H1 (cell line): ENCODE data around the gene CADPS.

Source experiments
- EZH2 ChIP-seq: fragments of 200-600 bp; sonication (generic); IDR thresholded peaks from 2 replicates; pipeline ENCODE4 v1.7.1; 2012; ENCODE audit warnings: low read depth, mild to moderate bottlenecking, moderate library complexity, low read length, inconsistent platforms; ENCODE audit not compliant: severe bottlenecking
- GABPA ChIP-seq: IDR thresholded peaks from 2 replicates; pipeline ENCODE4 v1.6.1; 2011; ENCODE audit warnings: mild to moderate bottlenecking, low read length, moderate library complexity, borderline replicate concordance; ENCODE audit not compliant: insufficient read depth
- GTF2F1 ChIP-seq: IDR thresholded peaks from 2 replicates; pipeline ENCODE4 v1.6.1; 2012; ENCODE audit warnings: low read depth, low read length, improper control_type of control experiment, borderline replicate concordance
- HDAC6 ChIP-seq: IDR thresholded peaks from one replicate; pipeline ENCODE4 v1.7.1; 2012; ENCODE audit warnings: low read depth, mild to moderate bottlenecking, inconsistent platforms, low read length, moderate library complexity
- POLR2A ChIP-seq, 2 experiments: IDR thresholded peaks; 1 replicate in 1 of 2; 2 replicates in 1 of 2; pipeline ENCODE4 v1.6.1; 2011; ENCODE audit warnings: low read depth in 2 of 2, low read length in 2 of 2, mild to moderate bottlenecking in 2 of 2; ENCODE audit errors: control extremely low read depth in 1 of 2
- POLR2AphosphoS5 ChIP-seq: IDR thresholded peaks from 2 replicates; pipeline ENCODE4 v1.6.1; 2011; ENCODE audit warnings: low read depth, low read length
- RBBP5 ChIP-seq: IDR thresholded peaks from 2 replicates; pipeline ENCODE4 v1.7.1; 2012; ENCODE audit warnings: low read depth, mild to moderate bottlenecking, inconsistent platforms, low read length, moderate library complexity, borderline replicate concordance
- TAF1 ChIP-seq: IDR thresholded peaks from 2 replicates; pipeline ENCODE4 v1.6.1; 2011; ENCODE audit warnings: mild to moderate bottlenecking, low read depth, low read length
- YY1 ChIP-seq: IDR thresholded peaks from 2 replicates; pipeline ENCODE4 v1.6.1; 2011; ENCODE audit warnings: low read depth, mild to moderate bottlenecking, low read length
- TF ChIP-seq, protein P1 (sequence below), 3 experiments: IDR thresholded peaks; 1 replicate in 2 of 3; 2 replicates in 1 of 3; pipeline versions ENCODE4 v1.5.1 to v1.6.1; 2011; ENCODE audit warnings: low read length in 3 of 3, mild to moderate bottlenecking in 3 of 3, inconsistent platforms in 2 of 3, low read depth in 1 of 3, moderate library complexity in 1 of 3; ENCODE audit not compliant: insufficient read depth in 1 of 3; ENCODE audit errors: control extremely low read depth in 1 of 3
- TF ChIP-seq, protein P2 (sequence below): IDR thresholded peaks from 2 replicates; pipeline ENCODE4 v1.6.1; 2011; ENCODE audit warnings: low read length, improper control_type of control experiment

DNA sequence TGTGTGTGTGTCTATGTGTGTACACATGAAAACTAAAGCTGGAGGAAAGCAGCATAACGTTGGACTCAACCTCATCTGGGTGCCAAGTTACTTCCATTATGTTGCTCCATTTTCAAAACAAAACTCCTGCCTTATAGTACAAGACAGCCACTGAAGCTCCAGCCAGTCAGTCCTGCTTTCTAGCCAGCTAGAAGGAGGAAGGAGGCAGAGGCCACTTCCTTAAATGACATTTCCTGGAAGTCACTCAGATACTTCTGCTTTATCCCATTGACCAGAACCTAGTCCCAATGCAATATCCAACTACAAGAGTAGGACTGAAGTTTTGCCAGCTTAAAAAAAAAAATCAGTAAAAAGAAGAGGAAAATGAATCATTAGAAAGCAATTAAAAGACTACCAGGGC is 31.7 kb downstream of the CADPS start:
- TF ChIP-seq, protein P1, sequence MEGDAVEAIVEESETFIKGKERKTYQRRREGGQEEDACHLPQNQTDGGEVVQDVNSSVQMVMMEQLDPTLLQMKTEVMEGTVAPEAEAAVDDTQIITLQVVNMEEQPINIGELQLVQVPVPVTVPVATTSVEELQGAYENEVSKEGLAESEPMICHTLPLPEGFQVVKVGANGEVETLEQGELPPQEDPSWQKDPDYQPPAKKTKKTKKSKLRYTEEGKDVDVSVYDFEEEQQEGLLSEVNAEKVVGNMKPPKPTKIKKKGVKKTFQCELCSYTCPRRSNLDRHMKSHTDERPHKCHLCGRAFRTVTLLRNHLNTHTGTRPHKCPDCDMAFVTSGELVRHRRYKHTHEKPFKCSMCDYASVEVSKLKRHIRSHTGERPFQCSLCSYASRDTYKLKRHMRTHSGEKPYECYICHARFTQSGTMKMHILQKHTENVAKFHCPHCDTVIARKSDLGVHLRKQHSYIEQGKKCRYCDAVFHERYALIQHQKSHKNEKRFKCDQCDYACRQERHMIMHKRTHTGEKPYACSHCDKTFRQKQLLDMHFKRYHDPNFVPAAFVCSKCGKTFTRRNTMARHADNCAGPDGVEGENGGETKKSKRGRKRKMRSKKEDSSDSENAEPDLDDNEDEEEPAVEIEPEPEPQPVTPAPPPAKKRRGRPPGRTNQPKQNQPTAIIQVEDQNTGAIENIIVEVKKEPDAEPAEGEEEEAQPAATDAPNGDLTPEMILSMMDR (IDR thresholded peaks at IDR 0.05; ENCODE audit: control extremely low read depth in 1 of 3, insufficient read depth in 1 of 3, low read depth in 1 of 3, low read length in 3 of 3) = no peak
- TF ChIP-seq GTF2F1 = no peak
- no peak for TF ChIP-seq POLR2A (IDR thresholded peaks at IDR 0.05; ENCODE audit: control extremely low read depth in 1 of 2, low read depth in 2 of 2, low read length in 2 of 2)
- TF ChIP-seq HDAC6 = no peak
- no peak for TF ChIP-seq EZH2
- TF ChIP-seq GABPA = no peak
- no peak for TF ChIP-seq RBBP5
- no peak for TF ChIP-seq POLR2AphosphoS5
- no peak for TF ChIP-seq YY1
- TF ChIP-seq, protein P2, sequence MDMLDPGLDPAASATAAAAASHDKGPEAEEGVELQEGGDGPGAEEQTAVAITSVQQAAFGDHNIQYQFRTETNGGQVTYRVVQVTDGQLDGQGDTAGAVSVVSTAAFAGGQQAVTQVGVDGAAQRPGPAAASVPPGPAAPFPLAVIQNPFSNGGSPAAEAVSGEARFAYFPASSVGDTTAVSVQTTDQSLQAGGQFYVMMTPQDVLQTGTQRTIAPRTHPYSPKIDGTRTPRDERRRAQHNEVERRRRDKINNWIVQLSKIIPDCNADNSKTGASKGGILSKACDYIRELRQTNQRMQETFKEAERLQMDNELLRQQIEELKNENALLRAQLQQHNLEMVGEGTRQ = no peak
- TF ChIP-seq TAF1 = no peak
